Thymus (tissue), 11 donors: Measurements from ENCODE around the gene HIVEP2. TPM values are rescaled to one million over a fixed set of nuclear protein-coding genes. Genes with fewer than 3 reads are reported as not detected.

Experiments
- DNase-seq, 9 donors: peaks; one replicate each; pipeline ENCODE4 v3.0.0-alpha.2; 2013; ENCODE audit warnings: low spot score in 9 of 9, low read depth in 6 of 9, missing footprints in 1 of 9
- H3K27ac ChIP-seq, 2 donors: one replicate each; pipeline ENCODE4 v1.5.1; 2013; ENCODE audit warnings: control low read depth in 1 of 2, low read depth in 1 of 2, low read length in 1 of 2, mild to moderate bottlenecking in 1 of 2, moderate library complexity in 1 of 2
- H3K27me3 ChIP-seq, 2 donors: one replicate each; pipeline ENCODE4 v1.5.1; 2013; ENCODE audit warnings: low read length in 1 of 2; ENCODE audit not compliant: control insufficient read depth in 2 of 2, insufficient read depth in 1 of 2
- H3K36me3 ChIP-seq, 2 donors: one replicate each; pipeline ENCODE4 v1.5.1; 2013; ENCODE audit warnings: low read length in 1 of 2, mild to moderate bottlenecking in 1 of 2, moderate library complexity in 1 of 2; ENCODE audit not compliant: control insufficient read depth in 2 of 2, insufficient read depth in 2 of 2
- H3K4me1 ChIP-seq, 2 donors: one replicate each; pipeline ENCODE4 v1.5.1; 2013; ENCODE audit warnings: low read length in 2 of 2; ENCODE audit not compliant: control insufficient read depth in 2 of 2, insufficient read depth in 2 of 2
- H3K4me3 ChIP-seq, 2 donors: one replicate each; pipeline ENCODE4 v1.5.1; 2013; ENCODE audit warnings: low read length in 2 of 2, control low read depth in 1 of 2, mild to moderate bottlenecking in 1 of 2
- H3K9me3 ChIP-seq, 2 donors: one replicate each; pipeline ENCODE4 v1.5.1; 2013; ENCODE audit warnings: low read length in 1 of 2, mild to moderate bottlenecking in 1 of 2; ENCODE audit not compliant: control insufficient read depth in 2 of 2, insufficient read depth in 1 of 2
- WGBS: extraction: QIAGEN DNeasy Blood & Tissue Kit; methylation state at CpG from one replicate; pipeline ENCODE4 v1.1.7; 2013; 5-methylcytosine and 5-hydroxymethylcytosine counted together
- polyA plus RNA-seq: library from polyadenylated mRNA; stranded (reverse); fragments of 200-250 nt; gene quantifications from one replicate; pipeline ENCODE4 v1.2.3, GENCODE V29; 2013
- total RNA-seq: library from RNA; stranded (reverse); fragments of 120-200 nt; gene quantifications from one replicate; pipeline ENCODE4 v1.2.4, GENCODE V29; 2013
- donor health status: healthy.

Gene HIVEP2
- total and polyA plus RNA-seq, 2 donors: 11.6 to 16.4 TPM

- peaks cover 13 to 18% of the 10 kb centered on the region in 2 donors for H3K4me1 ChIP-seq
- peaks cover 0 to 7% of the 10 kb centered on the region in 2 donors for H3K36me3 ChIP-seq
- DNase-seq: no peak
- 75% methylated on average over 2 of the region's 2 CpGs for WGBS
- no peak overlapping the region for H3K27ac ChIP-seq
- no peak overlapping the region for H3K4me3 ChIP-seq
- no peaks in the 10 kb centered on the region for H3K27me3 ChIP-seq
- peaks cover 0 to 3% of the 10 kb centered on the region in 2 donors for H3K9me3 ChIP-seq
Measured at GRCh38 chr6:142932889-142933288, 12.1 kb downstream of the HIVEP2 start.

- Histone ChIP-seq H3K27me3 (no peaks in the 10 kb centered on the region), H3K4me1 (peaks cover 15 to 16% of the 10 kb centered on the region in 2 donors), H3K27ac (no peak overlapping the region), H3K9me3 (no peaks in the 10 kb centered on the region), H3K36me3 (peaks cover 0 to 1% of the 10 kb centered on the region in 2 donors), H3K4me3 (no peak overlapping the region)
- WGBS: 90% methylated on average over 1 of the region's 1 CpG
- no peak for DNase-seq
Measured at GRCh38 chr6:142929751-142930358, 15.1 kb downstream of the HIVEP2 start.

GRCh38 chr6:142927904-142928303 lies 17.1 kb downstream of the HIVEP2 start:
- H3K9me3 ChIP-seq: no peaks in the 10 kb centered on the region
- H3K27ac ChIP-seq: peak overlapping the region; percentile 66 to 96
- H3K4me3 ChIP-seq: peak overlapping the region; percentile 67 to 86
- H3K4me1 ChIP-seq: peaks cover 10 to 11% of the 10 kb centered on the region in 2 donors
- DNase-seq: peak in 5 of 9 donors; percentile 33 to 77 (median 53)
- WGBS: 36% methylated on average over 5 of the region's 5 CpGs
- H3K36me3 ChIP-seq: peaks cover 0 to 7% of the 10 kb centered on the region in 2 donors
- no peaks in the 10 kb centered on the region for H3K27me3 ChIP-seq

- Histone ChIP-seq H3K36me3 (peaks cover 0 to 7% of the 10 kb centered on the region in 2 donors), H3K4me3 (peak overlapping the region; percentile 67 to 86), H3K27me3 (no peaks in the 10 kb centered on the region), H3K4me1 (peaks cover 9 to 10% of the 10 kb centered on the region in 2 donors), H3K27ac (peak overlapping the region; percentile 96 to 99), H3K9me3 (no peaks in the 10 kb centered on the region)
- 2% methylated on average over 7 of the region's 7 CpGs for WGBS
- peak in 1 of 9 donors; percentile 62 for DNase-seq
Measured at GRCh38 chr6:142927271-142927580, 17.8 kb downstream of the HIVEP2 start.

- peaks cover 9 to 10% of the 10 kb centered on the region in 2 donors for H3K4me1 ChIP-seq
- peak in 7 of 9 donors; percentile 56 to 91 (median 76) for DNase-seq
- no peaks in the 10 kb centered on the region for H3K9me3 ChIP-seq
- H3K27me3 ChIP-seq: no peaks in the 10 kb centered on the region
- peak overlapping the region; percentile 67 to 86 for H3K4me3 ChIP-seq
- H3K27ac ChIP-seq: peak overlapping the region; percentile 96 to 99
- H3K36me3 ChIP-seq: peaks cover 0 to 7% of the 10 kb centered on the region in 2 donors
- WGBS: under 1% methylated on average over 75 of the region's 75 CpGs
Measured at GRCh38 chr6:142926494-142927270, 18.3 kb downstream of the HIVEP2 start.

- DNase-seq: no peak
- H3K9me3 ChIP-seq: no peaks in the 10 kb centered on the region
- 49% methylated on average over 2 of the region's 2 CpGs for WGBS
- no peaks in the 10 kb centered on the region for H3K27me3 ChIP-seq
- peaks cover 9 to 10% of the 10 kb centered on the region in 2 donors for H3K4me1 ChIP-seq
- peak overlapping the region; percentile 67 to 86 for H3K4me3 ChIP-seq
- peaks cover 0 to 7% of the 10 kb centered on the region in 2 donors for H3K36me3 ChIP-seq
- peak overlapping the region; percentile 96 to 99 for H3K27ac ChIP-seq
Measured at GRCh38 chr6:142926177-142926493, 18.8 kb downstream of the HIVEP2 start.

GRCh38 chr6:142925575-142926110 lies 19.3 kb downstream of the HIVEP2 start:
- WGBS: 95% methylated on average over 7 of the region's 7 CpGs
- Histone ChIP-seq H3K27ac (peak overlapping the region in 1 of 2 donors; percentile 5), H3K36me3 (peaks cover 0 to 7% of the 10 kb centered on the region in 2 donors), H3K4me1 (peaks cover 9 to 10% of the 10 kb centered on the region in 2 donors), H3K27me3 (no peaks in the 10 kb centered on the region), H3K4me3 (no peak overlapping the region), H3K9me3 (no peaks in the 10 kb centered on the region)
- peak in 1 of 9 donors; percentile 38 for DNase-seq

GRCh38 chr6:142918339-142919042 lies 26.5 kb downstream of the HIVEP2 start:
- no peaks in the 10 kb centered on the region for H3K27me3 ChIP-seq
- 95% methylated on average over 9 of the region's 9 CpGs for WGBS
- H3K4me1 ChIP-seq: peaks cover 4 to 8% of the 10 kb centered on the region in 2 donors
- H3K27ac ChIP-seq: no peak overlapping the region
- H3K36me3 ChIP-seq: peaks cover 0 to 11% of the 10 kb centered on the region in 2 donors
- no peak for DNase-seq
- H3K4me3 ChIP-seq: no peak overlapping the region
- no peaks in the 10 kb centered on the region for H3K9me3 ChIP-seq
